Neural cell (in vitro differentiated cells): Measurements from ENCODE around the gene MPIG6B. TPM values are rescaled to one million over a fixed set of nuclear protein-coding genes. Genes with fewer than 3 reads are reported as not detected.

Source experiments
- H2AFZ ChIP-seq: fragments of 200-600, 300-800 bp; sonication (generic), shearing (Covaris generic); 2 replicates; pipeline ENCODE4 v1.6.0; 2014; ENCODE audit warnings: low read depth, mild to moderate bottlenecking, antibody characterized with exemption, low read length, moderate library complexity
- H3F3A ChIP-seq: fragments of 200-600 bp; shearing (Covaris generic); 2 replicates; pipeline ENCODE4 v1.6.1; 2016; ENCODE audit warnings: mild to moderate bottlenecking, moderate library complexity, mixed read lengths, antibody characterized with exemption, low read length; ENCODE audit not compliant: insufficient read depth, poor library complexity, severe bottlenecking
- H3K27ac ChIP-seq: fragments of 200-600, 300-800 bp; sonication (generic), shearing (Covaris generic); 2 replicates; pipeline ENCODE4 v1.5.1; 2014; ENCODE audit warnings: mild to moderate bottlenecking, low read length, moderate library complexity
- H3K27me3 ChIP-seq: fragments of 300-800, 200-600 bp; sonication (generic), shearing (Covaris generic); 2 replicates; pipeline ENCODE4 v1.6.0; 2014; ENCODE audit warnings: mild to moderate bottlenecking, low read depth, low read length, moderate library complexity; ENCODE audit not compliant: insufficient read depth
- H3K36me3 ChIP-seq: fragments of 300-800, 200-600 bp; sonication (generic), shearing (Covaris generic); 2 replicates; pipeline ENCODE4 v1.5.1; 2014; ENCODE audit warnings: mild to moderate bottlenecking, antibody characterized with exemption, low read length, moderate library complexity; ENCODE audit not compliant: insufficient read depth
- H3K4me2 ChIP-seq: fragments of 300-800, 200-600 bp; sonication (generic), shearing (Covaris generic); 2 replicates; pipeline ENCODE4 v1.6.0; 2014; ENCODE audit warnings: mild to moderate bottlenecking, low read length
- H3K4me3 ChIP-seq: fragments of 300-800, 200-600 bp; sonication (generic), shearing (Covaris generic); 2 replicates; pipeline ENCODE4 v1.5.1; 2014; ENCODE audit warnings: mild to moderate bottlenecking, low read length, moderate library complexity
- H3K79me2 ChIP-seq: fragments of 200-600 bp; shearing (Covaris generic); replicated peaks from 2 replicates; pipeline ENCODE4 v1.6.0; 2014; ENCODE audit warnings: mild to moderate bottlenecking, low read length, moderate library complexity; ENCODE audit not compliant: insufficient read depth
- H3K9ac ChIP-seq: fragments of 300-800, 200-600 bp; sonication (generic), shearing (Covaris generic); 2 replicates; pipeline ENCODE4 v1.6.1; 2016; ENCODE audit warnings: mild to moderate bottlenecking, low read length, mixed read lengths
- H3K9me2 ChIP-seq: fragments of 200-600 bp; shearing (Covaris generic); 2 replicates; pipeline ENCODE4 v1.6.1; 2016; ENCODE audit warnings: mild to moderate bottlenecking, low read length, mixed read lengths; ENCODE audit not compliant: insufficient read depth
- H3K9me3 ChIP-seq: fragments of 200-600, 300-800 bp; sonication (generic), shearing (Covaris generic); 2 replicates; pipeline ENCODE4 v1.6.1; 2016; ENCODE audit warnings: mild to moderate bottlenecking, mixed run types, low read length, moderate library complexity, mixed read lengths
- H4K20me1 ChIP-seq: fragments of 200-600 bp; shearing (Covaris generic); 2 replicates; pipeline ENCODE4 v1.6.1; 2016; ENCODE audit warnings: mild to moderate bottlenecking, mixed run types; ENCODE audit not compliant: insufficient read depth
- CTCF ChIP-seq: fragments of 450-650 bp; IDR thresholded peaks from 2 replicates; pipeline ENCODE4 v1.5.1; 2014; ENCODE audit warnings: antibody characterized with exemption, mild to moderate bottlenecking, moderate library complexity; ENCODE audit not compliant: poor library complexity, severe bottlenecking
- EP300 ChIP-seq: fragments of 450-650 bp; conservative IDR thresholded peaks from 2 replicates; pipeline ENCODE4 v1.6.1; 2014; ENCODE audit warnings: antibody characterized with exemption, mild to moderate bottlenecking, moderate library complexity; ENCODE audit not compliant: poor library complexity, severe bottlenecking
- EZH2 ChIP-seq: fragments of 200-600, 300-800 bp; shearing (Covaris generic), sonication (generic); IDR thresholded peaks from 2 replicates; pipeline ENCODE4 v1.6.1; 2014; ENCODE audit warnings: antibody characterized with exemption, low read length, borderline replicate concordance, mild to moderate bottlenecking; ENCODE audit not compliant: insufficient read depth, poor library complexity, severe bottlenecking
- MXI1 ChIP-seq: fragments of 450-650 bp; conservative IDR thresholded peaks from 2 replicates; pipeline ENCODE4 v1.6.1; 2014; ENCODE audit warnings: antibody characterized with exemption, mild to moderate bottlenecking; ENCODE audit not compliant: poor library complexity, severe bottlenecking
- POLR2AphosphoS5 ChIP-seq: IDR thresholded peaks from 2 replicates; pipeline ENCODE4 v1.6.1; 2012
- RAD21 ChIP-seq: fragments of 450-650 bp; conservative IDR thresholded peaks from 2 replicates; pipeline ENCODE4 v1.6.1; 2014; ENCODE audit warnings: antibody characterized with exemption, mild to moderate bottlenecking, moderate library complexity
- SMC3 ChIP-seq: fragments of 450-650 bp; conservative IDR thresholded peaks from 2 replicates; pipeline ENCODE4 v1.6.1; 2014; ENCODE audit warnings: antibody characterized with exemption, mild to moderate bottlenecking, moderate library complexity; ENCODE audit not compliant: poor library complexity
- TAF1 ChIP-seq: IDR thresholded peaks from 2 replicates; pipeline ENCODE4 v1.6.1; 2012; ENCODE audit warnings: low read depth
- polyA plus RNA-seq: library from polyadenylated mRNA; depleted of rRNA; stranded (reverse); fragments of >200 nt; gene quantifications from 2 replicates; pipeline ENCODE4 v1.2.3, GENCODE V29; 2014
- TF ChIP-seq, protein P1 (sequence below): IDR thresholded peaks from 2 replicates; pipeline ENCODE4 v1.6.1; 2012; ENCODE audit warnings: borderline replicate concordance

The MPIG6B gene
- polyA plus RNA-seq, 1 donor from 2014 or later: not detected

- Histone ChIP-seq H3K9me2 (no peaks in the 10 kb centered on the region), H3K4me2 (no peak overlapping the region), H4K20me1 (no peaks in the 10 kb centered on the region), H2AFZ (no peak overlapping the region), H3K27ac (no peak overlapping the region), H3K9ac (no peak overlapping the region), H3K27me3 (no peaks in the 10 kb centered on the region), H3F3A (no peaks in the 10 kb centered on the region), H3K79me2 (no peaks in the 10 kb centered on the region), H3K36me3 (no peaks in the 10 kb centered on the region), H3K4me3 (no peak overlapping the region), H3K9me3 (no peaks in the 10 kb centered on the region)
- TF ChIP-seq, protein P1, sequence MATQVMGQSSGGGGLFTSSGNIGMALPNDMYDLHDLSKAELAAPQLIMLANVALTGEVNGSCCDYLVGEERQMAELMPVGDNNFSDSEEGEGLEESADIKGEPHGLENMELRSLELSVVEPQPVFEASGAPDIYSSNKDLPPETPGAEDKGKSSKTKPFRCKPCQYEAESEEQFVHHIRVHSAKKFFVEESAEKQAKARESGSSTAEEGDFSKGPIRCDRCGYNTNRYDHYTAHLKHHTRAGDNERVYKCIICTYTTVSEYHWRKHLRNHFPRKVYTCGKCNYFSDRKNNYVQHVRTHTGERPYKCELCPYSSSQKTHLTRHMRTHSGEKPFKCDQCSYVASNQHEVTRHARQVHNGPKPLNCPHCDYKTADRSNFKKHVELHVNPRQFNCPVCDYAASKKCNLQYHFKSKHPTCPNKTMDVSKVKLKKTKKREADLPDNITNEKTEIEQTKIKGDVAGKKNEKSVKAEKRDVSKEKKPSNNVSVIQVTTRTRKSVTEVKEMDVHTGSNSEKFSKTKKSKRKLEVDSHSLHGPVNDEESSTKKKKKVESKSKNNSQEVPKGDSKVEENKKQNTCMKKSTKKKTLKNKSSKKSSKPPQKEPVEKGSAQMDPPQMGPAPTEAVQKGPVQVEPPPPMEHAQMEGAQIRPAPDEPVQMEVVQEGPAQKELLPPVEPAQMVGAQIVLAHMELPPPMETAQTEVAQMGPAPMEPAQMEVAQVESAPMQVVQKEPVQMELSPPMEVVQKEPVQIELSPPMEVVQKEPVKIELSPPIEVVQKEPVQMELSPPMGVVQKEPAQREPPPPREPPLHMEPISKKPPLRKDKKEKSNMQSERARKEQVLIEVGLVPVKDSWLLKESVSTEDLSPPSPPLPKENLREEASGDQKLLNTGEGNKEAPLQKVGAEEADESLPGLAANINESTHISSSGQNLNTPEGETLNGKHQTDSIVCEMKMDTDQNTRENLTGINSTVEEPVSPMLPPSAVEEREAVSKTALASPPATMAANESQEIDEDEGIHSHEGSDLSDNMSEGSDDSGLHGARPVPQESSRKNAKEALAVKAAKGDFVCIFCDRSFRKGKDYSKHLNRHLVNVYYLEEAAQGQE: no peak
- no peak for TF ChIP-seq SMC3
- no peak for TF ChIP-seq POLR2AphosphoS5
- no peak for TF ChIP-seq EP300
- TF ChIP-seq MXI1: no peak
- no peak for TF ChIP-seq RAD21
- TF ChIP-seq TAF1: no peak
- TF ChIP-seq EZH2: no peak
- TF ChIP-seq CTCF: no peak
These were observed 44.0 kb downstream of the MPIG6B start for GRCh38 chr6:31767096-31767645.

DNA sequence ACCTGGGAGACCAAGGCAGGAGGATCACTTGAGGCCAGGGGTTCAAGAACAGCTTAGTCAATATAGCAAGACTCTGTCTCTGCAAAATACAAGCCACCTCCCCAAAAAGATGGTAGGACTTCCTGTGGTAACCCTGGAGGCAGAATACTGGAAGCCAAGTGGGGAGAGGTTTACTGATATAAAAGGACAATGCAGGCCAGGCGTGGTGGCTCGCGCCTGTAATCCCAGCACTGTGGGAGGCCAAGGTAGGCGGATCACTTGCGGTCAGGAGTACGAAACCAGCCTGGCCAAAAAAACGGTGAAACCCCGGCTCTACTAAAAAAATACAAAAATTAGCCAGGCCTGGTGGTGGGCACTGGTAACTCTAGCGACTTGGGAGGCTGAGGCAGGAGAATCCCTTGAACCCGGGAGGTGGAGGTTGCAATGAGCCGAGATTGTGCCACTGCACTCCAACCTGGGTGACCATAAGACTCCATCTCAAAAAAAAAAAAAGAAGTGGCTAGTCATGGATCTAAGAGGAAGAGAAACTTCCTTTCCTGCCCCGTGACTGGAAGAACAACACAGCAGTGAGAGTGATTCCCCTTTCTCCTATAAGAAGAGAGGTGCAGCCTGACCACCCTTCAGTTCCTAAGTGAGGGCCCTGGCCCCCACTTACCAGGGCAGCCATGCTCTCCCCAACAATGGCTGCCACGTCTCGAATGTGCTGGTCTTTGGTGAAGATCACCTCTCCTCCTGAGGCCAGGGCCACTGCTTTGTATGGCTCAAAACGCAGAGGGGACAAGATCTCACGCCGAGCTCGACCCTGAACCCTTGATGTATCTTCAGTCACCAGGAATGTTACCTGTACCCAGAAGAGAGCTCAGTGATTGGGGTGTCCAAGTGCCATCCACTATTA, 45.4 kb downstream of the MPIG6B start:
- Histone ChIP-seq H3K4me3 (no peak overlapping the region), H3K4me2 (no peak overlapping the region), H3K27me3 (no peaks in the 10 kb centered on the region), H3K9ac (no peak overlapping the region), H3K36me3 (no peaks in the 10 kb centered on the region), H4K20me1 (no peaks in the 10 kb centered on the region), H3K79me2 (no peaks in the 10 kb centered on the region), H3K27ac (no peak overlapping the region), H3K9me2 (no peaks in the 10 kb centered on the region), H3F3A (no peaks in the 10 kb centered on the region), H2AFZ (no peak overlapping the region), H3K9me3 (no peaks in the 10 kb centered on the region)
- TF ChIP-seq POLR2AphosphoS5 (no peak), SMC3 (no peak), CTCF (no peak), RAD21 (no peak), EP300 (no peak), TAF1 (no peak), EZH2 (no peak)
- TF ChIP-seq, protein P1: no peak
